RPMI8226 (cell line): ENCODE results near the gene TXNDC17.
A peak's percentile ranks its signal among the peaks of the same experiment; 100 is the strongest.
"Not testable (repeated sequence)": the region's sequence is repeated elsewhere in the genome, so short reads cannot be mapped to it uniquely, and the experiment has no call there.

Experiments used
- DNase-seq: peaks from one replicate; pipeline ENCODE4 v3.0.0-alpha.2; 2015

Gene TXNDC17

DNA sequence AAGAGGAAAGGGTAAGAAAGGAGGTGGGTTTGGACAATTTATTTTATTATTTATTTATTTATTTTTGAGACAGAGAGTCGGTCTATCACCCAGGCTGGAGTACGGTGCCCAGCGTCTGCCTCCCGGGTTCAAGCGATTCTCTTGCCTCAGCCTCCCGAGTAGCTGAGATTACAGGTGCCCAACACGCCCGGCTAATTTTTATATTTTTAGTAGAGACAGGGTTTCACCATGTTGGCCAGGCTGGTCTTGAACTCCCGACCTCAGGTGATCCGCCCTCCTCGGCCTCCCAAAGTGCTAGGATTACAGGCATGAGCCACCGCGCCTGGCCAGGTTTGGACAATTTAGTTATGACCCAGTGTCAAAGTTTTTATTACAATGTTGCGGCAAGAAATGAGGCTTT lies 22.3 kb downstream of the TXNDC17 start:
- not testable (repeated sequence) for DNase-seq

DNA sequence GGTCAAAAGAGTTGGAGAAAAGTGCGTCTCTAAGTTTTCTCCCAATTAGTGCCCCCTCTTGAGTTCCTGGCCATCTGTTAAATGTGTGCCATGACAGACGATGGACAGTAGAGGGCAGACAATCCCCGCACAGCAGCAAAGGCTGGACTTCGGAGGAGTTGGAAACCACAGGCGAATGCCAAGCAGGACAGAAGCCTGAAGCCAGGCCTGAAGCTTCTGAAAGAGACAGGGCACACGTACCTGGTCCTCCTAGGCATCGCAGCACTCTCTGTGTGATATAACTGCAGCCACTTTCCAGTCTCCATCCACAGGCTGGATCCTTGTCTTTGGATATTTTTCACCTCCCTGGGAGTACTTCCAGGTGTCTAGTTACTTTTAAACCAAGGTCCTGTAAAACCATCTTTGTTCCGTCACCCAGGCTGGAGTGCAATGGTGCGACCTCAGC lies 25.2 kb downstream of the TXNDC17 start:
- peak; percentile 59 for DNase-seq

GRCh38 chr17:6666557-6666956 lies 25.7 kb downstream of the TXNDC17 start:
- DNase-seq: no peak

- DNase-seq: no peak
These were observed 26.7 kb downstream of the TXNDC17 start for GRCh38 chr17:6667516-6667915.

GRCh38 chr17:6668219-6668618 lies 27.4 kb downstream of the TXNDC17 start:
- DNase-seq: no peak

DNA sequence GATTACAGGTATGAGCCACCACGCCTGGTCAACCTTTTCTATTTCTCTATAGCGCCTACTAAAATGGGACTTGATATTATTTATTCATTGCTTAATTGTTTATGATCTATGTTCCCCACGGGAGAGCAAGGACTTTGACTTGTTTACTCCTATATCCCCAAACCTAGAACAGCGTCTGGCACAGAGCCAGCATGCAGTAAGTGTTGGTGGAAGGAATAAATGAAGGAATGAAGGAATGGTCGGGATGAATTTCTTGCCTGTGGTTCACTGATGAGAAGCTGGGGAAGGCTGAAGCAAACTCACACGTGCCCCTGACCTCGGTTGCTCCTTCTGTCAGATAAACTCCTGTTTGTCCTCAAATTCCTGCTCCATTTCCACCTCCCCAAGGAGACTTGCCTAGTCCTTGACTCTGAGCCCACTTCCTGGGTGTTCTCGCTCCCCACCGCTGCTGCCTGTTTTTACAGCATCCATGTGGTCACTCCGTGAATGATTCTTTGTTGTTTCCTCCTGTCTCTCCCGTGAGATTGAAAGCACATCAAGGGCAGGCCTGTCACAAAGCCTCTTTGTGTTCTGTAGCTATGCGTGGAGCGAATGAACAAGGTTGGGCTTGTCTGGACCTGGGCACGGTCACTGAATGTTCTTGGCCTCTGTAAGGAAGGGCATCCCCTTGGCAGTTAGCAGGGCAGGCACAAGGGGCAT lies 28.0 kb downstream of the TXNDC17 start:
- no peak for DNase-seq

- DNase-seq: no peak
These were observed 28.8 kb downstream of the TXNDC17 start for GRCh38 chr17:6669479-6670212.

DNA sequence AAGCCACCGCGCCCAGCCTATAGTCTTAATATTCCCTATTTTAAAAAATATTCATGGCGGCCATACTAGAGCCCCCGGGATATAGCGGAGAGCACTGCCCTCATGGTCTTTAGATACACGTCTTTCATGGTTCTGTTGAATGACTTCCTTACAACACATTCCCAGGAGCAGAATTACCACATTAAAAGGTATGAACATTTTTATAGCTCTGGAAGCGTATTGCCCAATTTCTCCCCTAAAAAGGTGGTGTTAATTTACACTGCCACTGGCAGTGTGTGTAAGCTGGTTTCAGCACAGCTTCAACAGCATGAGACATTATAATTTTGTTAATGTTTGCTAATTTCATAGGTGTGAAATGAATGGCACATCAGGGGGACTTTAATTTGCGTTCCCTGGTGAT lies 29.7 kb downstream of the TXNDC17 start:
- no peak for DNase-seq

DNA sequence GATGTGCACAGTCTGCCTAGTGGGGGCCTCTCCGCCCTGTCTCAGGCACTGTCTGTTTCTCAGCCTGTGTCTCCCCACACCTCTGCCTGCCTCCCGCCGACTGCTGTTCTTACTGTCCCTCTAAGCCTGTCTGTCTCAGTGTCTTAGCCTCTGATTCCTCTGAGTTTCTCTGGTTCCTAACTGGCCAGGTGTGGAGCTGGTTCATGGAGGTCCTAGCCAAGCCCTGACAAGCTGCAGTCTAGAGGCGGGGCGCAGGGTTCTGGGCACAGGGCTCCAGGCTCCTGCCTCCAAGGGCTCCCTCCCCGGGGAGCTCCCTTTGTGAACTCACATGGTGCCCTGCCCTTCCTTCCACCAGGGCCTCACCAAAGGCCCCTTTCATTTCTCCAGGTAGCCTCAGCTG lies 30.1 kb downstream of the TXNDC17 start:
- no peak for DNase-seq

DNA sequence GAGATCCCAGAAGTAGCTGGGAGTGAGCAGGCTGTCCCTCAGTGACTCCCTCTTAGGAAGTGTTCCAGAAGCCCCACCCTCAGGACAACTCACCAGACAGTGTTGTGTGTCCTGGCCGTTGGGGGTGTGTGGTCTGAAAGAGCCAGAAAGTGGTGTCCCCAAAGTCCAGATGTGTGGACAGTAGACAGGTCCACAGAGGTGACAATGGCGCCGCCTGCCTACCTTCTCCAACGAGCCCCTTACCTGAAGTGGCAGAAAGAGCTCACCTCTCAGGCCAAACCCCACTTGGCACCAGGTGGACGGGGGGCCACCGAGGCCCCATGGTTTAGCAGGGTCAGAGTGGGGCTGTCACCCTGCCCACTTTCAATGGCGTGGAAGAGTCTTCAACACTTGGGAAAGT lies 30.6 kb downstream of the TXNDC17 start:
- DNase-seq: no peak

- DNase-seq: no peak
These were observed 33.7 kb downstream of the TXNDC17 start for GRCh38 chr17:6674586-6674985.

DNA sequence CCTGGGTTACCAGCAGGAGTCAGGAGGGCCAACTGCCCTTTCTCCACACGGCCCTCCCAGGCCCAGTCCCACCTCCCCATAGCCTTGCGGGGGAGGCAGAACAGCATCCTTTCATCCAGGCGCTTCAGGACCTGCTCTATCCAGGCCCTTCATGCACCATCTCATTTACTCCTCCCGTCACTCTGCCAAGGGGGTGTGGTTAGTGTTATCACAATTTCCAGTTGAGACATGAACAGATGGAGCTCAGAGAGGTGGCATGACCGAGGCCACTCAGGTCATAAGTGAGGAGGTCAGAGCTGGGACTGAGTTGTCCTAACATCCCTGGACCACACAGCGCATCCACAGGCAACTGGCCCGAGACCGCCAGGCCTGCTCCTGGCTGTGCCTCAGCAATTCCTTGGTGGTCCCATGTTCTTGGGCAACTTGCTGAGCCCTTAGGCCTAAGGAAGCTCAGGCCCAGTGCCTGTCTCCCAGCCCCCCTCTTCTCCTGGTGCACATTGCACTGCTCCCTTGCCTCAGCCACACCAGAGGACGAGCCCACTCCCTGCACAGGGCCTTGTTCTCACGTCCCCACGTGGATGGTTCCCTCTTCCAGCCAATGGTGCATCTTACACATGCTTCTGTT lies 34.5 kb downstream of the TXNDC17 start:
- DNase-seq: no peak

DNA sequence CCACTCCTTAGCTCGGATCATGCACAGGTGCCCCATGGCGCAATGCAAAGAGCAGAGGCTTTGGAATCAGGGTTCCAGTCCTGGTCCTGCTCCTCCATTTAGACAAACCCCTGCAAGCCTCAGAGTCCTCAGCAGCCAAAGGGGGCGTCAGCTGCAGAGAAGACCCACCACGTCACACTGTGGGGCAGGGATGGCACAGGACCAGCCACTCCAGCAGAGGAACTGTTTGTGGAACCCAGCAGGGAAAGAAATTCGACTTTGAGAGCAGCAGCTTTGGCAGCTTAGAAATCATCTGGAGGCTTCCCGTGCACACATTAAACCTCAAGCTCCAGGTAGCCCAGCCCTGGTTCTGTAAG lies 35.9 kb downstream of the TXNDC17 start:
- no peak for DNase-seq

GRCh38 chr17:6677158-6677831 lies 36.4 kb downstream of the TXNDC17 start:
- no peak for DNase-seq

DNA sequence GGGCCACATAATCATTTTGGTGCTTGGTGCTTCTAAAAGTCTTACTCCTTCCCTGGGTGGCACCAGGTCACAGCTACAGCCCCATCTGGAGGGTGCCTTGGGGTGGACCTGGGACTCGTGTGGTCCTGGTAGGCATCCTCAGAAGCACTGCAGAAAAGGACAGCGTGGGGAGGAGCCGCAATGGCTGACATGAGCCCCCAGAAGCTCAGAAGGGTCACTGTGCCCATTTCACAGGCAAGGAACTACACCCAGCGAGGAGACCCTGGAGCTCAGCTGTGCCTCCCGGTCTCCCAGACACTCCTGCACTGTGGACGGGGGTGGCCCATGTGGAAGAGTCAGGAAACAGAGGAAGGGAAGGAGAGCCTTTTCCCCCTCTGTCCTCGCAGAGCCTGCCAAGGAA lies 37.1 kb downstream of the TXNDC17 start:
- DNase-seq: no peak

DNA sequence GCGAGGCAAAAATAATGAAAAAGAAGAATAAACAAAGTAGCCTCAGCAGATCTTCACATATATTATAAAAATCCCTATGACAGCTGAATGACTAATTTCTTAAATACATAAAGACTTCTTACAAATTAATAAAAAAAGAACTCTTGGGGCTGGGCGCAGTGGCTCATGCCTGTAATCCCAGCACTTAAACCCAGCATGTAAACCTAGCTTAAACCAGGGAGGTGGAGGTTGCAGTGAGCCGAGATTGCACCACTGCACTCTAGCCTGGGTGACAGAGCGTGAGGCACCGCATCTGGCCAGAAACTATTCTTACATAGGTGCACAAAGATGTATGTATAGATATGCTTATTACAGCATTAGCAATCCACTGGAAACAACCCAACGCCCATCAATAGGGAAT lies 38.4 kb downstream of the TXNDC17 start:
- no peak for DNase-seq

GRCh38 chr17:6681176-6681575 lies 40.3 kb downstream of the TXNDC17 start:
- no peak for DNase-seq

DNA sequence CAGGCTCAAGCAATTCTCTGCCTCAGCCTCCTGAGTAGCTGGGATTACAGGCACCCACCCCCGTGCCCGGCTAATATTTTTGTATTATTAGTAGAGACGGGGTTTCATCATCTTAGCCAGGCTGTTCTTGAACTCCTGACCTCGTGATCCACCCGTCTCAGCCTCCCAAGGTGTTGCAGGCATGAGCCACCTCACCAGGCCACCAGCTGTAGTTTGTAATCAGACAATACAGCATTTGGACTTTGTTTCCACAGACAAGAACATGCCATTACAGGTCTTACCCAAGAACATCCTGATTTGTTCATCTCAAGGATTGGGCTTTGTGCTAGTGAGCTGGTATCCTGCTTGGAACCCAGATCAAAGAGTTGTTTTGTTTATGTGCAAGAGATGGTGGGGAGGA lies 40.8 kb downstream of the TXNDC17 start:
- DNase-seq: no peak

DNA sequence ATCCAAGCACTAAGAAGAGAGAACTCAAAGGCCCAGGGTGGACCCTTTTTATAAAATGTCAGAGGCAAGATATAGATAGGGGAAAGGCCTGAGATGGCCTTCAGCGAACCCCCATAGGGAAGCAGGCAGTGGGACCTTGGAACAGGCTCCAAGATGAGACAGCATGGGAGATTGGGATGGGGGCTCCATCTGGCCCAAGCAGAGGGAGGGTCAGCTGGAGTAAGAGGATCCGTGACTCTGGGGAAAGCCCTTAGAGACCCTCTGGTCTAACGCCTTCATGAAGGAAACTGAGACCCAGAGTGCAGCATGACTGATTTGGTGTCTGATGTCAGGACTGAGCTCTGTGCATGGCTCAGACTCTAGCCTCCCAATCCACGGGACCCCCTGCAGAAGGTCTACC lies 41.5 kb downstream of the TXNDC17 start:
- DNase-seq: no peak

DNA sequence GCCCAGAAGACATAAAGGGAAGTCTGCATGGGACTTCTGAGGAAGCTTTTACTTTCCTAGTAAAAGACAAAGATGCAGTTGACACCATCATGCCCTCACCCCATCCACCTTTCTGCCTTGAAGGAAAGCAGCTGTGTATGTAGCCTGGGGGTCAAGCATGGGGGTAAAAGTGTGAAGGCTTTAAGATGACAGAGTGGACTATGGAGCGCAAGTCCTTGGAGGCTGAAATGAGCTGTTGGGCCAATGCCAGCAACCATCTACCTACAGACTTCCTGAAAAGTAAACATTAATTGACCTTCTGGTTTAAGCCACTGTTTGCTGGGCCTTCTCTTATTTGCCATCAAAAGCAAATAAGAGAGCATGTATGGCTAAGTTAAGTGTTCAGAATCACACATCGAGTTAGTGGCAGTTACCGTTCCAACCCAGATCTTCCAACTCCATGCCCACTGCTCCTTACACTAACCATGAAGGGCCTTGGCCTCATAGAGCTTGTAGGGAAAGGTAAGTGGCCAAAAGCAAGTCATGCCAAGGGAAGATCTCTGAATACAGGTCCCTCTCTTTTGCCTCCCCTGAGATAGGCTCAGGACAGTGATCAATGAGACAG lies 42.3 kb downstream of the TXNDC17 start:
- DNase-seq: no peak

DNA sequence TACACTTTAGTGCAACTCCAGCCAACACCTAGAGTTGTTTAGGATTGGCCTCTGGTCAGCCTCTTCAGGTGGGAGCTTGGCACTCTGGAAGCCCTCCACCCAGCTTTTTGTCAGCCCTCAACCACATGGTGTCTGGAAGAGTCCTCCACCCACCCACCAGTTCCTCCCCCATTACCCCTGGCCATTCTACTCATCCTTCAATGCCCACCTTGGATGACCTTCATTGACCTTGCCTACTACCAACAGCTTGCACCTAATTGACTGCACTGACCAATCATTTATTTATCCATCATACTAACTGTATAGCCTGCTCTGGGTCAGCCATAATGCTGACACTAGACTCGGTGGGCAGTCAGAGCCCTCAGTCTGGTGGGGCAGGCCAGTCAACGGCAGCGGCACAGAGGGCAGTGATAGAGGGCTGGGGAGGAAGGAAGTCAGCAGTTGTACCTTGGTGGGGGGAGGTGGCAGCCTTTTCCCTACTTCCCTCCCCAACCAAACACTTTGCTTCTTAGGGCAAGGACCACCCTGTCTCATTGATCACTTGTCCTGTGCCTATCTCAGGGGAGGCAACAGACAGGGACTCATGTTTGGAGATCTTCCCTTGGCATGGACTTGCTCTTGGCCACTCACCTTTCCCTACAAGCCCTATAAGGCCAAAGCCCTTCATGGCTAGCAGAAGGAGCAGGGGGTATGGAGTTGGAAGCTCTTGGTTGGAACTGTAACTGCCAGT lies 43.0 kb downstream of the TXNDC17 start:
- no peak for DNase-seq

- no peak for DNase-seq
These were observed 43.6 kb downstream of the TXNDC17 start for GRCh38 chr17:6684460-6684783.
